Neutrophil (primary cell): ENCODE results near the gene NEK11.

ENCODE experiments used
- H3K27ac ChIP-seq: fragments of 200-600 bp; sonication (generic); 2 replicates; pipeline ENCODE4 v1.5.1; 2016; ENCODE audit warnings: mild to moderate bottlenecking, moderate library complexity
- H3K27me3 ChIP-seq: fragments of 200-600 bp; sonication (generic); 2 replicates; pipeline ENCODE4 v1.6.0; 2016; ENCODE audit warnings: mild to moderate bottlenecking
- H3K36me3 ChIP-seq: fragments of 200-600 bp; sonication (generic); 2 replicates; pipeline ENCODE4 v1.5.1; 2017
- H3K4me1 ChIP-seq, 2 experiments: fragments of 200-600 bp in 1 of 2; sonication (generic) in 1 of 2; 1 replicate in 1 of 2; 2 replicates in 1 of 2; pipeline versions ENCODE4 v1.5.1 to v1.6.1; 2013 to 2016; ENCODE audit warnings: low read depth in 1 of 2, low read length in 1 of 2, mild to moderate bottlenecking in 1 of 2, moderate library complexity in 1 of 2; ENCODE audit not compliant: control insufficient read depth in 1 of 2, insufficient read depth in 1 of 2
- H3K4me3 ChIP-seq, 2 experiments: fragments of 200-600 bp in 1 of 2; sonication (generic) in 1 of 2; 1 replicate in 1 of 2; 2 replicates in 1 of 2; pipeline ENCODE4 v1.5.1; 2013 to 2016; ENCODE audit warnings: low read depth in 1 of 2, low read length in 1 of 2, mild to moderate bottlenecking in 1 of 2, moderate library complexity in 1 of 2
- H3K9me3 ChIP-seq: fragments of 200-600 bp; sonication (generic); 2 replicates; pipeline ENCODE4 v1.5.1; 2016
- TF ChIP-seq, protein P1 (sequence below): fragments of 200-600 bp; sonication (generic); IDR thresholded peaks from 2 replicates; pipeline ENCODE4 v1.5.1; 2016; ENCODE audit warnings: antibody characterized with exemption

NEK11 gene

DNA sequence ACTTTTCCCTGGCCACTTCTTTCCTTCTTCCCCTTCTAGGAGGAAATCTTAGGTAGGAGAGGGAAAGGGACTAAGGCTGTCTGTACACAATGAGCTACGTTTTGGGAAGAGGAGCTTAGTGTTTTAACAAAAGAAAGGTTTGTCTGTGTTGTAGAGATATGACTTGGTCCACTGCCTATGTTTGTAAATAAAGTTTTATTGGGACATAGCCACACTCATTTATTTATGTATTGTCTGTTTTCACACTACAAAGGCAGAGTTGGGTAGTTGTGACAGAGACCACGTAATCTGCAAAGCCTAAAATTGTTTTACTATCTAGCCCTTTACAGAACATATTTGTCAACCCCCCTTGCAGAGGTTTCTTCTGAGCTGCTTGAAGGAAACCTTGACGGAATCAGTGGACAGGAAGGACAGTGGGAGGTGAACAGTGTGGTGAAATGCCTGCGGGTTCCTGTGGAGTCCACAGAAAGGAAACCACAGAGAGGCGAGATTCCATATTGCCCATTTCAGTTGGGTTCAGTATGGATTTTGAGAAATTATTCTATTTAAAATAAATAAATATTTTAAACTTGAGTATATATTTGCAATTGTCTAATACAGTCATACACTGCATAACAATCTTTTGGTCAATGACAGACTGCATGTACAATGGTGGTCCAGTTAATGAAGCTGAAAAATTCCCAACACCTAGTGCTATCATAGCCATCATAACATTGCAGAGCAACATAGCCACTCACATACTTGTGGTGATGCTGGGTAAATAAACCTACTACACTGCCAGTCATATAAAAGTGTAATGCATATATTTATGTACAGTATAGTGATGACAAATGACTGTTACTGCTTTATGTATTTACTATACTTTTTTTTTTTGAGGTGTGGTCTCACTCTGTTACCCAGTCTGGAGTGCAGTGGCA lies 197.0 kb downstream of the NEK11 start:
- H3K4me3 ChIP-seq = no peak overlapping the region

DNA sequence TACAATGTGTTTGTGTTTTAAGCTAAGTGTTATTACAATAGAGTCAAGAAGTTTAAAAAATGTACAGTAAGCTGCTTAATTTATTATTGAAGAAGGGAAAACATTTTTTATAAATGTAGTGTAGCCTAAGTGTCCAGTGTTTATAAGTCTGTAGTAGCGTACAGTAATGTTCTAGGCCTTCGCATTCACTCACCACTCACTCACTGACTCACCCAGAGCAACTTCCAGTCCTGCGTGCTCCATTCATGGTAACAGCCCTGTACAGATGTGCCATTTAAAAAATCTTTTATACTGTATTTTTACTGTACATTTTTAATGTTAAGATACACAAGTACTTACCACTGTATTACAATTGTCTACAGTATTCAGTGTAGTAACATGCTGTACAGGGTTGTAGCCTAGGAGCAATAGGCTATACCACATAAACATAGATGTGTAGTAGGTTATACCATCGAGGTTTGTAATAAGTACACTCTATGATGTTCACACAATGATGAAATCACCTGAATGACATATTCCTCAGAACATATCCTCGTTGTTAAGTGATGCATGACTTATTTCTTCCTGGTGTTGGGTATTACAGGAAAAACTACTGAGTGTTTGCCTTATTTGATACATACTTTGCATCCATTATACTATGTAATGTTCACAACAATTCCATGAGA lies 198.3 kb downstream of the NEK11 start:
- Histone ChIP-seq H3K4me1 (peaks cover 0 to 2% of the 10 kb centered on the region in 2 experiments), H3K4me3 (no peak overlapping the region), H3K27ac (no peak overlapping the region), H3K36me3 (no peaks in the 10 kb centered on the region), H3K27me3 (peaks cover 69% of the 10 kb centered on the region), H3K9me3 (no peaks in the 10 kb centered on the region)
- TF ChIP-seq, protein P1, sequence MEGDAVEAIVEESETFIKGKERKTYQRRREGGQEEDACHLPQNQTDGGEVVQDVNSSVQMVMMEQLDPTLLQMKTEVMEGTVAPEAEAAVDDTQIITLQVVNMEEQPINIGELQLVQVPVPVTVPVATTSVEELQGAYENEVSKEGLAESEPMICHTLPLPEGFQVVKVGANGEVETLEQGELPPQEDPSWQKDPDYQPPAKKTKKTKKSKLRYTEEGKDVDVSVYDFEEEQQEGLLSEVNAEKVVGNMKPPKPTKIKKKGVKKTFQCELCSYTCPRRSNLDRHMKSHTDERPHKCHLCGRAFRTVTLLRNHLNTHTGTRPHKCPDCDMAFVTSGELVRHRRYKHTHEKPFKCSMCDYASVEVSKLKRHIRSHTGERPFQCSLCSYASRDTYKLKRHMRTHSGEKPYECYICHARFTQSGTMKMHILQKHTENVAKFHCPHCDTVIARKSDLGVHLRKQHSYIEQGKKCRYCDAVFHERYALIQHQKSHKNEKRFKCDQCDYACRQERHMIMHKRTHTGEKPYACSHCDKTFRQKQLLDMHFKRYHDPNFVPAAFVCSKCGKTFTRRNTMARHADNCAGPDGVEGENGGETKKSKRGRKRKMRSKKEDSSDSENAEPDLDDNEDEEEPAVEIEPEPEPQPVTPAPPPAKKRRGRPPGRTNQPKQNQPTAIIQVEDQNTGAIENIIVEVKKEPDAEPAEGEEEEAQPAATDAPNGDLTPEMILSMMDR = no peak

More for the DNA sequence above, 197.0 kb downstream of the NEK11 start:
- TF ChIP-seq, protein P1 = no peak
- H3K9me3 ChIP-seq = no peaks in the 10 kb centered on the region
- peaks cover 0 to 2% of the 10 kb centered on the region in 2 experiments for H3K4me1 ChIP-seq
- peaks cover 70% of the 10 kb centered on the region for H3K27me3 ChIP-seq
- H3K36me3 ChIP-seq = no peaks in the 10 kb centered on the region
- no peak overlapping the region for H3K27ac ChIP-seq

DNA sequence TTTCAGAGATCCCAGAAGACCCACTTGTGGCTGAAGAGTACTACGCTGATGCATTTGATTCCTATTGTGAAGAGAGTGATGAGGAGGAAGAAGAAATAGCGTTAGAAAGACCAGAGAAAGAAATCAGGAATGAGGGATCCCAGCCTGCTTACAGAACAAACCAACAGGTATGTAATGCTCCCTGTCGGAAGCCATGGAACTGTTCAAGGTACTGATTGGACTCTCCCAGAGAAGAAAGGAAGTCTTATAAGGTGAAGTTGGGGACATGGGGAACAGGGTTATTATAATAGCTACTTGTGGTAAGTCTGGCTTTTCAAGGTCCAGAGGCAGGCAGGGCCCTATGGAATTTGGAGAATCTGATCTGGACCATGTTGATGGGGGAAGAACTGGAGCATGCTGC lies 201.8 kb downstream of the NEK11 start:
- Histone ChIP-seq H3K27ac (no peak overlapping the region), H3K36me3 (no peaks in the 10 kb centered on the region), H3K9me3 (no peaks in the 10 kb centered on the region), H3K4me1 (peaks cover 0 to 2% of the 10 kb centered on the region in 2 experiments), H3K4me3 (no peak overlapping the region), H3K27me3 (peaks cover 52% of the 10 kb centered on the region)
- TF ChIP-seq, protein P1 = no peak

DNA sequence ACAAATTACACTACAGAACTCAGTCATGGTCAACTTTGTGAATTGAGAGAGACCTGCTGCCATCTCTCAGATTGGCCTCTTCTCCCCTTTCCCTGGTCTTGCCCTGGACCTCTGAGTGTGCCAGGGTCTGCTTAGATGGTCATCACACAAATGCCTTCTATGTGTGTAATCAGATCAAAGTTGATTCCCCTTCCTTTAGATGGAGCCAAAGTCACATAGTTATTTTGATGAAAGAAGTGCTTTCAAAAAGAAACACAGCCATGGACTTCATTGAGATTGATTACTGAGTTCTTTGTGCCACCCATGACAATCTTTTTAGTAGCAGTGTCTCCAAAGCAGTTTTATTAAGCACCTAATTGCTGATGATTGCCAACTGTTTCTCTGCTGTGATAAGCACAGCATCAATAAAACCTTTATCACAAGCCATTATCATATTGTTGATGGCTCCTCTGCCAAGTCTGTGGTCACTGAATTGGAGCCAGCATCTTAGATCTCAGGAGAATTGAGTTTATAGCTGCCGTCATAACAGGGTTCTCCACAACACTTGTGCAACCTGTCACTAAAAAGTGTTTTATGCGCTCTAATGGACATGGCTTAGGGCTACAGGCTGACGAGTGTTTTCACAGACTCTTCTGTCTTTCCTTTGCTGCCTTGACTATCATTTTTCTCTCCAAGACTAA lies 205.2 kb downstream of the NEK11 start:
- Histone ChIP-seq H3K27me3 (peaks cover 41% of the 10 kb centered on the region), H3K4me3 (no peak overlapping the region), H3K4me1 (no peaks in the 10 kb centered on the region), H3K9me3 (no peaks in the 10 kb centered on the region), H3K36me3 (no peaks in the 10 kb centered on the region), H3K27ac (no peak overlapping the region)
- TF ChIP-seq, protein P1 = no peak

DNA sequence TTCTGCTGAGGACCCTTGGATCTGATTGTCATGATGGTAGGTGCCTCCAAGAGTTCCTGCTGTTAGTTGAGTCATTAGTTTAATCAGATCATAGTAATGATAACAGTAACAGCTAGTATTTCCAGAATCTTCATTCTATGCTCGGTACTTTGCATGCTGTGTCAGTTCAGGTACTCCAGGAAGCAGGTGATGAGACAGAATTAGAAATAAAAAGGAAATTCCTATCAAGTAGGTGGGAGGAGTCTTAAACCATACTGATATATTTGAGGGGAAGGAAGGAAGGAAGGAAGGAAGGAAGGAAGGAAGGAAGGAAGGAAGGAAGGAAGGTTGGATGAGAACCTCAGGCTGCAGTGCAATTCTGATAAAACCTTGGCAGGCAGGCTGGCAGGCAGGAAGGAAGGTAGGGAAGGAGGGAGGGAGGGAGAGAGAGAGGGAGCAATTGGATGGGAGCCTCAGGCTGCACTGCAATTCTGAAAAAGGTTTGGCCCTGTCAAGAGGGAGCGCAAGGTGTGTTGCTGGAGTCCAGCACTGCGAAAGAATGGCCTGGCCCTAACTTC lies 206.1 kb downstream of the NEK11 start:
- Histone ChIP-seq H3K4me1 (no peaks in the 10 kb centered on the region), H3K27me3 (peaks cover 31% of the 10 kb centered on the region), H3K9me3 (no peaks in the 10 kb centered on the region), H3K36me3 (no peaks in the 10 kb centered on the region), H3K4me3 (no peak overlapping the region), H3K27ac (no peak overlapping the region)
- TF ChIP-seq, protein P1 = no peak
